Upper lobe of right lung (tissue), 1 donor: Measurements from ENCODE around the gene MAGEF1. TPM values are rescaled to one million over a fixed set of nuclear protein-coding genes. Genes with fewer than 3 reads are reported as not detected.
A peak's percentile ranks its signal among the peaks of the same experiment; 100 is the strongest.

Source experiments
- ATAC-seq: fragments of 200-7000 bp; cut with Tn5 transposase; one replicate; pipeline ENCODE4 v1.9.1; 2020; ENCODE audit warnings: mild to moderate bottlenecking, moderate library complexity
- DNase-seq: peaks from one replicate; pipeline ENCODE4 v3.0.0-alpha.2; 2020
- H3K27ac ChIP-seq: fragments of 200-600 bp; one replicate; pipeline ENCODE4 v1.8.0; 2022
- H3K27me3 ChIP-seq: fragments of 200-600 bp; one replicate; pipeline ENCODE4 v1.8.0; 2022; ENCODE audit warnings: mild to moderate bottlenecking
- H3K36me3 ChIP-seq: fragments of 200-600 bp; one replicate; pipeline ENCODE4 v1.8.0; 2022
- H3K4me1 ChIP-seq: fragments of 200-600 bp; one replicate; pipeline ENCODE4 v1.8.0; 2022
- H3K4me3 ChIP-seq: fragments of 200-600 bp; one replicate; pipeline ENCODE4 v1.8.0; 2022; ENCODE audit warnings: mild to moderate bottlenecking
- H3K9me3 ChIP-seq: fragments of 200-600 bp; one replicate; pipeline ENCODE4 v1.8.0; 2022
- intact Hi-C: fragments of 100-400 bp; cut with DNase I; formaldehyde crosslinking; loops from one replicate; pipeline ENCODE4 v1.11.0; 2022
- total RNA-seq: library from RNA; stranded (reverse); fragmentation: NEBNext Ultra II Directional; extraction: Animal tissue kit (Norgen Biotek cat#: 25700); gene quantifications from one replicate; pipeline ENCODE4 v1.2.1, GENCODE V29; 2021
- TF ChIP-seq, protein P1 (sequence below): fragments of 200-600 bp; IDR thresholded peaks from one replicate; pipeline ENCODE4 v1.8.0; 2022; ENCODE audit warnings: antibody characterized with exemption
- donor health status: DM: no; HTN: yes; CAD: no; lungs with severe emphysema.

MAGEF1 gene
- total RNA-seq, 1 donor from 2014 or later, result 30.3 TPM

DNA sequence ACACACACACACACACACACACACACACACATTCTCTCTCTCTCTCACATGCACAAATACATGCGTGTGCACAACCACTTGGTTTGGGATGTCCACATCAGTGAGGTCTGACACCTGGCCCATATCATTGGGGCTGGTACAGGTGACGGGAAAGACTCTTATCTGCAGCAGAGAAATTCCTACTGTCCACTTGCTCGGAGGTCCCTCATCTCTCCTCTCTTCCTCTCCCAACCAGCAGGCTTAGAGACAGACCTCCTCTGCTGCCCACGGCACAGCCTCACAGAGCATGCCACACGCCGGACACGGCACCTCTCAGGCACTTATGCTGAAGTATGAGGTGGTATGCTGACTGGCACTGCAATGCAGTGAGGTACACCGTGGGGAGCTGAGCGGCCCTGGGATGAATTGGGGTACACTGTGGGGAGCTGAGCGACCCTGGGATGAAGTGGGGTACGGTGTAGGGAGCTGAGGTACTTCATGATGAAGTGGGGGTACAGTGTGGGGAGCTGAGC is 41.7 kb downstream of the MAGEF1 start:
- intact Hi-C loops, result no loop called here
- TF ChIP-seq, protein P1, sequence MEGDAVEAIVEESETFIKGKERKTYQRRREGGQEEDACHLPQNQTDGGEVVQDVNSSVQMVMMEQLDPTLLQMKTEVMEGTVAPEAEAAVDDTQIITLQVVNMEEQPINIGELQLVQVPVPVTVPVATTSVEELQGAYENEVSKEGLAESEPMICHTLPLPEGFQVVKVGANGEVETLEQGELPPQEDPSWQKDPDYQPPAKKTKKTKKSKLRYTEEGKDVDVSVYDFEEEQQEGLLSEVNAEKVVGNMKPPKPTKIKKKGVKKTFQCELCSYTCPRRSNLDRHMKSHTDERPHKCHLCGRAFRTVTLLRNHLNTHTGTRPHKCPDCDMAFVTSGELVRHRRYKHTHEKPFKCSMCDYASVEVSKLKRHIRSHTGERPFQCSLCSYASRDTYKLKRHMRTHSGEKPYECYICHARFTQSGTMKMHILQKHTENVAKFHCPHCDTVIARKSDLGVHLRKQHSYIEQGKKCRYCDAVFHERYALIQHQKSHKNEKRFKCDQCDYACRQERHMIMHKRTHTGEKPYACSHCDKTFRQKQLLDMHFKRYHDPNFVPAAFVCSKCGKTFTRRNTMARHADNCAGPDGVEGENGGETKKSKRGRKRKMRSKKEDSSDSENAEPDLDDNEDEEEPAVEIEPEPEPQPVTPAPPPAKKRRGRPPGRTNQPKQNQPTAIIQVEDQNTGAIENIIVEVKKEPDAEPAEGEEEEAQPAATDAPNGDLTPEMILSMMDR, result no peak

DNA sequence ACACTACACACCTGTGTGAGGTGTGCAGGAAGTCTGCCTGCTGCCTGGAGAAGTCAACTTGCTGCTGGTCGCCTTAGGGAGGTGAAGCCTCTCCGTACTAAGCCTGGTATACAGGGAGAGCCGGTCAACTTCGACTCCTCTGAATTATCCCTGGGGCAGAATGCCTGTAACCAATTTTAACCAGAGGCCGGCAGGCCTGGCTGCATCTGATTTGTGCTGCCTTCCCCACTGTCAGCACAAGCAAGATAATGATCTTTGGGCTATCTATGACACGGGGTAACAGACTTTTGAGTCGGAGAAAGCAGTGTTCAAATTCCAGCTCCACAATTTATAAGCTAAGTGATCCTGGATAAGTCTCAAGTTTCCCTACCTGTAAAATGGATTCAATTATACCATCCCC is 42.3 kb downstream of the MAGEF1 start:
- no peak overlapping the region for H3K27ac ChIP-seq
- H3K27me3 ChIP-seq, result no peaks in the 10 kb centered on the region
- TF ChIP-seq, protein P1, result no peak
- ATAC-seq (no peak), DNase-seq (no peak)
- H3K4me3 ChIP-seq, result no peak overlapping the region
- H3K4me1 ChIP-seq, result no peaks in the 10 kb centered on the region
- H3K36me3 ChIP-seq, result no peaks in the 10 kb centered on the region
- intact Hi-C loops, result no loop called here
- H3K9me3 ChIP-seq, result no peaks in the 10 kb centered on the region

More for the DNA sequence above, 41.7 kb downstream of the MAGEF1 start:
- H3K27me3 ChIP-seq, result no peaks in the 10 kb centered on the region
- H3K27ac ChIP-seq, result no peak overlapping the region
- DNase-seq (no peak), ATAC-seq (peak; percentile 36)
- H3K9me3 ChIP-seq, result no peaks in the 10 kb centered on the region
- no peaks in the 10 kb centered on the region for H3K36me3 ChIP-seq
- H3K4me3 ChIP-seq, result no peak overlapping the region
- H3K4me1 ChIP-seq, result no peaks in the 10 kb centered on the region

DNA sequence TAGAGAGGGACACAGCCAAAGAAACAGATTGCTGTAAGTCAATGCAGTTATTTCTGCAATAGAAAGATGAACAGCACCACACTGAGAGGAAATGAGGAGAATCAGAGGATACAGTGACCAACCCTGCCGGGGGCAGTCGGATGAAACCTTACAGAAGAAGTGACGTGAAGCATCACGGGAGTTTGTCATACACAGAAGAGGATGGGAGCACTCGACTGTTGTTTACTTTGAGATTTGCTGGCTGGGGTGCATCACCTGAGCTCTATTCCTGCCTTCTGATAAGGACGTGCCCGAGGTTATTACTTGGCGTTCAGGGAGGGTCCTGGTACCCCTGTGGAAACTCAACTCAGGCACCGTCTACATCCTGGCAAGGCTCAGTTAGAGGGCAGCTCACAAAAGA is 45.4 kb downstream of the MAGEF1 start:
- intact Hi-C loops, result no loop called here
- H3K4me1 ChIP-seq, result no peaks in the 10 kb centered on the region
- DNase-seq (no peak), ATAC-seq (no peak)
- no peak overlapping the region for H3K27ac ChIP-seq
- no peaks in the 10 kb centered on the region for H3K36me3 ChIP-seq
- H3K27me3 ChIP-seq, result no peaks in the 10 kb centered on the region
- TF ChIP-seq, protein P1, result no peak
- H3K9me3 ChIP-seq, result no peaks in the 10 kb centered on the region
- H3K4me3 ChIP-seq, result no peak overlapping the region

DNA sequence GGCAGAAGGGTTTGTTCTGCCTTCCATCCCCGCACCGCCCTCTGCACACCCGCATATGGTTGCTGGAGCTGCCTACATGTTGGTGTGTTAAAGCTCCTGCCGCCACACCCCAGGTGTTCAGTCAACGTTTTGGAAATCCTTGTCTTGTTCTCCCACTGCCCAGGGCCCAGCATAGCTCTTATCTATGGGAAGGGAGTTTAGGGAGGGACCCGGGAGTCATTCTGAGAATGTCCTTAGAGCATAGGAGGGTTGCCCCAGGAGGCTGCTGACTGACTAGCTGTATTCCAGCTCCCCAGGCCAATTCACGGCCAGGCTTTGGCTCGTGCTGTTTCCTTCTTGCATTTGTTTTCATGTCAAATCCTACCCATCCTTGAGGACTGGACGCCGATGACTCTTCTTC is 46.8 kb downstream of the MAGEF1 start:
- DNase-seq, result no peak
- H3K27me3 ChIP-seq, result no peaks in the 10 kb centered on the region
- H3K4me1 ChIP-seq, result no peaks in the 10 kb centered on the region
- no peaks in the 10 kb centered on the region for H3K9me3 ChIP-seq
- no peaks in the 10 kb centered on the region for H3K36me3 ChIP-seq
- intact Hi-C loops, result no loop called here
- TF ChIP-seq, protein P1, result no peak
- H3K27ac ChIP-seq, result no peak overlapping the region
- ATAC-seq, result no peak
- no peak overlapping the region for H3K4me3 ChIP-seq

DNA sequence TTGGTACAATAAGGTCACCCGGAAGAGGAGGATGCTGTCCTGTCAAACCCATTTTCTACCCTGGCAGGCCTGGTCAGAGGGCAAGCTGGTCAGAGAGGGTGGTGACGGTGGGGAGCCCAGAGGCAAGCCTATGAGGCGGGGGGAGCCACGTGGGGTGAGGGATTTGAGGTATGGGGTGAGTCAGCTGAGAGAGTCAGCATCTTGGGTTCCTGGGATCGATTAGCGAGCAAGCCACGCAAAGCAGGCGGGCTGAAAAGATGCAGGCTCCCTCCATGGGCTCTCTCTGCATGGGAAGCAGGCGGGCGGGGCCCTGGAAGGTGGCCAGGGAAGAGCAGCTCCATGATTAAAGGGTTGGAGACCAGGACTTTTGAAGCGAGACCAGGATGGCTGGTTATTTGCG is 48.1 kb downstream of the MAGEF1 start:
- DNase-seq, result no peak
- TF ChIP-seq, protein P1, result no peak
- no peak overlapping the region for H3K27ac ChIP-seq
- intact Hi-C loops, result no loop called here
- H3K9me3 ChIP-seq, result no peaks in the 10 kb centered on the region
- H3K27me3 ChIP-seq, result no peaks in the 10 kb centered on the region
- no peak for ATAC-seq
- H3K4me1 ChIP-seq, result no peaks in the 10 kb centered on the region
- H3K36me3 ChIP-seq, result no peaks in the 10 kb centered on the region
- no peak overlapping the region for H3K4me3 ChIP-seq

DNA sequence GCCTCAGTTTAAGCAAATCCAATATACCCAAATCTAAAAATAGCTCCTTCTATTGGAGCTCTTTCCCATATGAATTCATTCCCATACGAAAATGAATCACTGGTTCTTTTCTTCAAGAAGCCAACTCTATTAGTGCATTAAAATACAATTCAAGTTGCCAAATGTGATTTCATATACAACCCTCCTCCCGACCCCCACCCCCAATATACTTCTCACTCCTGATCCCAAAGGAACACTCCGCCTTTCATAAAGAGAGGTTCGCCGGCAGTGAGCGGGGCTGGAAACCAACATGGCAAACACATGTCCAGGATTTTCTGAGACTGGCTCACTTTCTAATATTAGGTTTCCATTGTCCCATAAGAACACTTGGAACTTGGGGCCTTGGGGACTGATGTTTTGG is 48.5 kb downstream of the MAGEF1 start:
- Histone ChIP-seq H3K27me3 (no peaks in the 10 kb centered on the region), H3K36me3 (no peaks in the 10 kb centered on the region), H3K4me3 (no peak overlapping the region), H3K9me3 (no peaks in the 10 kb centered on the region), H3K4me1 (no peaks in the 10 kb centered on the region), H3K27ac (no peak overlapping the region)
- DNase-seq, result no peak
- ATAC-seq, result no peak
- TF ChIP-seq, protein P1, result no peak
- intact Hi-C loops, result no loop called here
